ENCODE measurements around the gene RTN4R.

RTN4R gene

GRCh38 chr22:20246368-20247009 lies 21.6 kb downstream of the RTN4R start:
- in situ Hi-C loops (cut with MboI; ENCODE audit: low pct_unique_long_range_greater_than_20kb, low sequenced_read_pairs) = no loop called here
- no peak for DNase-seq

- DNase-seq = no peak
- in situ Hi-C loops (cut with MboI; ENCODE audit: low pct_unique_long_range_greater_than_20kb, low sequenced_read_pairs) = no loop called here
Observed at GRCh38 chr22:20245577-20246367, 22.3 kb downstream of the RTN4R start.

GRCh38 chr22:20244691-20245576 lies 23.2 kb downstream of the RTN4R start:
- peak; percentile 40 for DNase-seq
- in situ Hi-C loops (cut with MboI; ENCODE audit: low pct_unique_long_range_greater_than_20kb, low sequenced_read_pairs) = no loop called here

- no peak for DNase-seq
- in situ Hi-C loops (cut with MboI; ENCODE audit: low pct_unique_long_range_greater_than_20kb, low sequenced_read_pairs) = no loop called here
Observed at GRCh38 chr22:20244250-20244648, 23.9 kb downstream of the RTN4R start.

- DNase-seq = peak; percentile 88
- in situ Hi-C loops (cut with MboI; ENCODE audit: low pct_unique_long_range_greater_than_20kb, low sequenced_read_pairs) = no loop called here
Observed at GRCh38 chr22:20243537-20244249, 24.4 kb downstream of the RTN4R start.

GRCh38 chr22:20243176-20243536 lies 25.0 kb downstream of the RTN4R start:
- in situ Hi-C loops (cut with MboI; ENCODE audit: low pct_unique_long_range_greater_than_20kb, low sequenced_read_pairs) = no loop called here
- DNase-seq = no peak

- DNase-seq = no peak
- in situ Hi-C loops (cut with MboI; ENCODE audit: low pct_unique_long_range_greater_than_20kb, low sequenced_read_pairs) = no loop called here
Observed at GRCh38 chr22:20242393-20243175, 25.5 kb downstream of the RTN4R start.

- in situ Hi-C loops (cut with MboI; ENCODE audit: low pct_unique_long_range_greater_than_20kb, low sequenced_read_pairs) = no loop called here
- no peak for DNase-seq
Observed at GRCh38 chr22:20241579-20242392, 26.3 kb downstream of the RTN4R start.

GRCh38 chr22:20240900-20241299 lies 27.2 kb downstream of the RTN4R start:
- DNase-seq = no peak
- in situ Hi-C loops (cut with MboI; ENCODE audit: low pct_unique_long_range_greater_than_20kb, low sequenced_read_pairs) = no loop called here

- peak; percentile 51 for DNase-seq
- in situ Hi-C loops (cut with MboI; ENCODE audit: low pct_unique_long_range_greater_than_20kb, low sequenced_read_pairs) = no loop called here
Observed at GRCh38 chr22:20240447-20240764, 27.7 kb downstream of the RTN4R start.

GRCh38 chr22:20239676-20240446 lies 28.3 kb downstream of the RTN4R start:
- no peak for DNase-seq
- in situ Hi-C loops (cut with MboI; ENCODE audit: low pct_unique_long_range_greater_than_20kb, low sequenced_read_pairs) = no loop called here

GRCh38 chr22:20238901-20239675 lies 29.0 kb downstream of the RTN4R start:
- DNase-seq = no peak
- in situ Hi-C loops (cut with MboI; ENCODE audit: low pct_unique_long_range_greater_than_20kb, low sequenced_read_pairs) = no loop called here

- DNase-seq = peak; percentile 63
- in situ Hi-C loops (cut with MboI; ENCODE audit: low pct_unique_long_range_greater_than_20kb, low sequenced_read_pairs) = no loop called here
Observed at GRCh38 chr22:20238536-20238900, 29.6 kb downstream of the RTN4R start.

- in situ Hi-C loops (cut with MboI; ENCODE audit: low pct_unique_long_range_greater_than_20kb, low sequenced_read_pairs) = no loop called here
- no peak for DNase-seq
Observed at GRCh38 chr22:20237480-20238440, 30.4 kb downstream of the RTN4R start.

GRCh38 chr22:20236052-20236717 lies 31.9 kb downstream of the RTN4R start:
- in situ Hi-C loops (cut with MboI; ENCODE audit: low pct_unique_long_range_greater_than_20kb, low sequenced_read_pairs) = no loop called here
- DNase-seq = no peak

Measured in KBM-7 (cell line).